GM12878 (cell line): ENCODE results near the gene CTNNA3. TPM values are rescaled to one million over a fixed set of nuclear protein-coding genes. Genes with fewer than 3 reads are reported as not detected.

Experiments used
- ATAC-seq: fragments of 200-7000 bp; cut with Tn5 transposase; 3 replicates; pipeline ENCODE4 v1.9.1; 2020; ENCODE audit warnings: mild to moderate bottlenecking, moderate library complexity
- BruUV-seq: library from RNA; stranded (reverse); fragments of 400-500 nt; replicated peaks from 2 replicates; lab custom pipeline; 2021; lab: Mats Ljungman, UMichigan
- CTCF ChIA-PET: fragments of 300-600 bp; sonication (Branson Sonifier 250); formaldehyde crosslinking; extraction: SDS; loops from one replicate; lab custom pipeline; 2021; ENCODE audit warnings: inconsistent platforms; lab: Yijun Ruan, JAX
- POLR2A ChIA-PET: fragments of 350-600 bp; formaldehyde crosslinking; extraction: SDS; loops from one replicate; lab custom pipeline; 2021; ENCODE audit warnings: inconsistent platforms; lab: Charles Lee
- RAD21 ChIA-PET: fragments of 300-600 bp; sonication (Branson Sonifier 250); formaldehyde crosslinking; loops from one replicate; lab custom pipeline; 2023; ENCODE audit warnings: antibody characterized with exemption; ENCODE audit not compliant: unreplicated experiment; lab: Charles Lee
- SMC1A ChIA-PET: fragments of 300-600 bp; sonication (Branson Sonifier 250); formaldehyde crosslinking; loops from one replicate; lab custom pipeline; 2023; ENCODE audit not compliant: unreplicated experiment, uncharacterized antibody; lab: Charles Lee
- DNase-seq: peaks from one replicate; pipeline ENCODE4 v3.0.0-alpha.2; 2011; ENCODE audit warnings: low read depth, low spot score
- FAIRE-seq: peaks from 3 replicates; lab custom pipeline; 2011; peaks lifted over from hg19 to GRCh38; lab: Jason Lieb, UNC
- H2AFZ ChIP-seq: 2 replicates; pipeline ENCODE4 v1.6.0; 2011; ENCODE audit warnings: low read depth, low read length, control low read depth; ENCODE audit not compliant: control insufficient read depth
- H3K27ac ChIP-seq: 2 replicates; pipeline ENCODE4 v1.5.1; 2011; ENCODE audit warnings: control low read depth; ENCODE audit not compliant: control insufficient read depth, insufficient read depth
- H3K27me3 ChIP-seq, 2 experiments: replicated peaks in 1 of 2; 2 replicates each; pipeline versions ENCODE4 v1.6.0 to v1.6.1; 2011; ENCODE audit warnings: low read length in 1 of 2; ENCODE audit not compliant: control insufficient read depth in 2 of 2, insufficient read depth in 2 of 2
- H3K36me3 ChIP-seq, 2 experiments: 2 replicates each; pipeline ENCODE4 v1.5.1; 2011; ENCODE audit warnings: low read length in 1 of 2; ENCODE audit not compliant: control insufficient read depth in 2 of 2, insufficient read depth in 2 of 2
- H3K4me1 ChIP-seq: 2 replicates; pipeline ENCODE4 v1.6.1; 2011; ENCODE audit warnings: mild to moderate bottlenecking, low read length, moderate library complexity, mixed read lengths; ENCODE audit not compliant: control insufficient read depth, insufficient read depth
- H3K4me2 ChIP-seq: 2 replicates; pipeline ENCODE4 v1.6.0; 2011; ENCODE audit warnings: control low read depth; ENCODE audit not compliant: control insufficient read depth, insufficient read depth
- H3K4me3 ChIP-seq: fragments of 200-600 bp; sonication (generic); 2 replicates; pipeline ENCODE4 v1.5.1; 2016
- H3K79me2 ChIP-seq: 2 replicates; pipeline ENCODE4 v1.6.0; 2011; ENCODE audit warnings: low read length; ENCODE audit not compliant: control insufficient read depth, insufficient read depth
- H3K9ac ChIP-seq: 2 replicates; pipeline ENCODE4 v1.8.0; 2011; ENCODE audit warnings: low read length, control low read depth, mixed read lengths; ENCODE audit not compliant: control insufficient read depth, insufficient read depth
- H3K9me3 ChIP-seq: replicated peaks from 3 replicates; pipeline ENCODE4 v1.5.1; 2011; ENCODE audit warnings: mild to moderate bottlenecking, low read length; ENCODE audit not compliant: control insufficient read depth, insufficient read depth
- H4K20me1 ChIP-seq: 2 replicates; pipeline ENCODE4 v1.6.0; 2011; ENCODE audit not compliant: control insufficient read depth, insufficient read depth
- IKZF2 ChIP-seq, 2 experiments: fragments of 450-650 bp; IDR thresholded peaks; 2 replicates each; pipeline ENCODE4 v1.6.1; 2017; ENCODE audit warnings: mild to moderate bottlenecking in 2 of 2, moderate library complexity in 2 of 2
- JUNB ChIP-seq: IDR thresholded peaks from 2 replicates; pipeline ENCODE4 v1.6.1; 2016; ENCODE audit warnings: antibody characterized with exemption, mild to moderate bottlenecking
- NBN ChIP-seq: fragments of 450-650 bp; IDR thresholded peaks from 2 replicates; pipeline ENCODE4 v1.6.1; 2016
- SREBF1 ChIP-seq: IDR thresholded peaks from 2 replicates; pipeline ENCODE4 v1.6.1; 2012; ENCODE audit warnings: mild to moderate bottlenecking, low read length
- SUZ12 ChIP-seq: fragments of 200-600 bp; sonication (generic); IDR thresholded peaks from one replicate; pipeline ENCODE4 v1.6.1; 2018; ENCODE audit warnings: antibody characterized with exemption, mild to moderate bottlenecking; ENCODE audit not compliant: unreplicated experiment
- WGBS: methylation state at CpG from one replicate; pipeline ENCODE4 v1.1.6; 2016; ENCODE audit warnings: low lambda C conversion rate; ENCODE audit not compliant: insufficient replicate concordance, insufficient coverage; ENCODE audit errors: missing lambda C conversion rate; 5-methylcytosine and 5-hydroxymethylcytosine counted together
- in situ Hi-C: fragments of 300-500 bp; cut with MboI; formaldehyde crosslinking; loops from 9 replicates; pipeline ENCODE4 v1.14.3; 2018; ENCODE audit warnings: mixed read lengths
- intact Hi-C: fragments of 100-400 bp; cut with micrococcal nuclease; formaldehyde crosslinking; loops from one replicate; pipeline ENCODE4 v1.14.2; 2022; ENCODE audit not compliant: unreplicated experiment
- polyA plus RNA-seq, 11 experiments: library from polyadenylated mRNA; depleted of rRNA in 4 of 11; unstranded in 6 of 11; stranded (reverse) in 5 of 11; fragments of >200 nt; fragmentation: Nextera tagmentation in 4 of 11; fragmentation: Illumina TruSeq in 1 of 11; extraction: Ambion mirVana in 4 of 11; extraction: Trizol in 1 of 11; gene quantifications; 1 replicate in 1 of 11; 2 replicates in 10 of 11; pipeline versions ENCODE4 v1.2.1 to v1.2.3, GENCODE V29; 2011 to 2016; ENCODE audit warnings: inconsistent platforms in 2 of 11, missing spikeins in 2 of 11, low read depth in 1 of 11
- total RNA-seq, 4 experiments: library from RNA; depleted of rRNA in 3 of 4; stranded (reverse); fragments of >200 nt in 3 of 4; fragmentation: Illumina TruSeq in 1 of 4; extraction: Trizol in 1 of 4; gene quantifications; 2 replicates each; pipeline versions ENCODE4 v1.2.1 to v1.2.3, GENCODE V29; 2013 to 2021
- TF ChIP-seq, protein P1 (sequence below): fragments of 450-650 bp; IDR thresholded peaks from 2 replicates; pipeline ENCODE4 v1.6.1; 2016; ENCODE audit warnings: mild to moderate bottlenecking, moderate library complexity, borderline replicate concordance
- TF ChIP-seq, protein P2 (sequence below): fragments of 450-650 bp; formaldehyde crosslinking; IDR thresholded peaks from 2 replicates; pipeline ENCODE4 v1.5.0; 2022; ENCODE audit warnings: mild to moderate bottlenecking, missing genetic modification characterization
- TF ChIP-seq, protein P3 (sequence below): IDR thresholded peaks from 2 replicates; pipeline ENCODE4 v1.6.1; 2012; ENCODE audit warnings: low read depth, low read length, improper control_type of control experiment

Gene CTNNA3
- total and polyA plus RNA-seq, 10 of the 15 experiments (the other 5 are each of a cell fraction or from before 2014, with no cell fraction given), result under 0.01 to 4.5 (median 0.22) TPM; not detected in 2

DNA sequence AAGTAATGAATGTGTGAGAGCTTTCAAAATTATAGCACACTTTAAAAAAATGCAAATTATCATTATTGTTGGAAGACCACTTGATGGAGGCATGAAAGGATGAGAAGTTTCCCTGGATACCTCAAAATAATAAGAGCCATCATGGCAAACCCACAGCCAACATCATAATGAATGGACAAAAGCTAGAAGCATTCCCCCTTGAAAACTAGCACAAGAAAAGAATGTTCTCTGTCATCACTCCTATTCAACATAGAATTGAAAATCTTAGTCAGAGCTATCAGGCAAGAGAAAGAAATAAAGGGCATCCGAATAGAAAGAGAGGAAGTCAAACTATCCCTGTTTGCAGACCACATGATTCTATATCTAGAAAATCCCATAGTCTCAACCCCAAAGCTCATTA lies 1657.4 kb downstream of the CTNNA3 start:
- Histone ChIP-seq H3K27ac (no peak overlapping the region), H2AFZ (no peak overlapping the region), H3K9me3 (no peaks in the 10 kb centered on the region), H3K79me2 (no peaks in the 10 kb centered on the region), H3K36me3 (no peaks in the 10 kb centered on the region), H3K9ac (no peak overlapping the region), H3K4me1 (no peaks in the 10 kb centered on the region), H3K4me3 (no peak overlapping the region), H4K20me1 (no peaks in the 10 kb centered on the region), H3K4me2 (no peak overlapping the region), H3K27me3 (no peaks in the 10 kb centered on the region)
- no TSS peak for BruUV-seq
- DNase-seq (no peak), FAIRE-seq (no peak), ATAC-seq (no peak)
- ChIA-PET CTCF (interaction anchor here (0.7 kb wide), 1 partner anchor 20 kb away, joined by 3 read pairs; no protein-coding TSS in a partner anchor), POLR2A (interaction anchor here (0.6 kb wide), 1 partner anchor 323 kb away, joined by 6 read pairs; no protein-coding TSS in a partner anchor), RAD21 (no interaction called here), SMC1A (no interaction called here)
- 8% methylated on average over 1 of the region's 1 CpG for WGBS
- intact Hi-C loops, result no loop called here
- no peak for TF ChIP-seq IKZF2 (IDR thresholded peaks at IDR 0.05)
- no peak for TF ChIP-seq SREBF1
- in situ Hi-C loops, result no loop called here

DNA sequence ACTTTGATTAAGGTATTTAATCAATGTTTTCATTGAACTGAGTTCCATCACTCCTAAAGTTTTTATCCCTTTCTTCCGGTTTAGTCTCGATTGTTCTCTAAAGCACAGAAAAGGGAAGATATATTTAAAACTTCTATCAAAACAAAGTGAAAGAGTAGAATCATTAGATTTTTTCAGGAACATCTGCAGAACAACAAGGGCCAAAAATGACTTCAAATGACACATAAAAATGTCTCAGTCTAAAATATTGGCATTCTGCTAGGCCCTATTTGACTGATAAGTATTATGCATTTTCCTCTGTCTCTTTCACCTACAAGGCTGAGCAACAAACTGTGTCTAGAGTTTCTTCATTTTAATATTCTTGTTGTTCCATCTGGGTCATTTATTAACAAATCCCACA lies 1669.7 kb downstream of the CTNNA3 start:
- H3K4me3 ChIP-seq, result no peak overlapping the region
- ChIA-PET CTCF (no interaction called here), POLR2A (no interaction called here), SMC1A (no interaction called here), RAD21 (no interaction called here)
- no peaks in the 10 kb centered on the region for H3K9me3 ChIP-seq
- H3K27ac ChIP-seq, result no peak overlapping the region
- WGBS, result 76% methylated on average over 2 of the region's 2 CpGs
- FAIRE-seq (no peak), ATAC-seq (no peak), DNase-seq (no peak)
- H3K36me3 ChIP-seq, result no peaks in the 10 kb centered on the region
- H3K4me1 ChIP-seq, result no peaks in the 10 kb centered on the region
- intact Hi-C loops, result no loop called here
- in situ Hi-C loops, result no loop called here
- no peaks in the 10 kb centered on the region for H3K27me3 ChIP-seq
- no TSS peak for BruUV-seq
- no peak overlapping the region for H3K9ac ChIP-seq
- no peak overlapping the region for H2AFZ ChIP-seq
- no peaks in the 10 kb centered on the region for H3K79me2 ChIP-seq
- H4K20me1 ChIP-seq, result no peaks in the 10 kb centered on the region
- H3K4me2 ChIP-seq, result no peak overlapping the region
- TF ChIP-seq, protein P1, sequence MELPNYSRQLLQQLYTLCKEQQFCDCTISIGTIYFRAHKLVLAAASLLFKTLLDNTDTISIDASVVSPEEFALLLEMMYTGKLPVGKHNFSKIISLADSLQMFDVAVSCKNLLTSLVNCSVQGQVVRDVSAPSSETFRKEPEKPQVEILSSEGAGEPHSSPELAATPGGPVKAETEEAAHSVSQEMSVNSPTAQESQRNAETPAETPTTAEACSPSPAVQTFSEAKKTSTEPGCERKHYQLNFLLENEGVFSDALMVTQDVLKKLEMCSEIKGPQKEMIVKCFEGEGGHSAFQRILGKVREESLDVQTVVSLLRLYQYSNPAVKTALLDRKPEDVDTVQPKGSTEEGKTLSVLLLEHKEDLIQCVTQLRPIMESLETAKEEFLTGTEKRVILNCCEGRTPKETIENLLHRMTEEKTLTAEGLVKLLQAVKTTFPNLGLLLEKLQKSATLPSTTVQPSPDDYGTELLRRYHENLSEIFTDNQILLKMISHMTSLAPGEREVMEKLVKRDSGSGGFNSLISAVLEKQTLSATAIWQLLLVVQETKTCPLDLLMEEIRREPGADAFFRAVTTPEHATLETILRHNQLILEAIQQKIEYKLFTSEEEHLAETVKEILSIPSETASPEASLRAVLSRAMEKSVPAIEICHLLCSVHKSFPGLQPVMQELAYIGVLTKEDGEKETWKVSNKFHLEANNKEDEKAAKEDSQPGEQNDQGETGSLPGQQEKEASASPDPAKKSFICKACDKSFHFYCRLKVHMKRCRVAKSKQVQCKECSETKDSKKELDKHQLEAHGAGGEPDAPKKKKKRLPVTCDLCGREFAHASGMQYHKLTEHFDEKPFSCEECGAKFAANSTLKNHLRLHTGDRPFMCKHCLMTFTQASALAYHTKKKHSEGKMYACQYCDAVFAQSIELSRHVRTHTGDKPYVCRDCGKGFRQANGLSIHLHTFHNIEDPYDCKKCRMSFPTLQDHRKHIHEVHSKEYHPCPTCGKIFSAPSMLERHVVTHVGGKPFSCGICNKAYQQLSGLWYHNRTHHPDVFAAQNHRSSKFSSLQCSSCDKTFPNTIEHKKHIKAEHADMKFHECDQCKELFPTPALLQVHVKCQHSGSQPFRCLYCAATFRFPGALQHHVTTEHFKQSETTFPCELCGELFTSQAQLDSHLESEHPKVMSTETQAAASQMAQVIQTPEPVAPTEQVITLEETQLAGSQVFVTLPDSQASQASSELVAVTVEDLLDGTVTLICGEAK, result no peak
- TF ChIP-seq, protein P2, sequence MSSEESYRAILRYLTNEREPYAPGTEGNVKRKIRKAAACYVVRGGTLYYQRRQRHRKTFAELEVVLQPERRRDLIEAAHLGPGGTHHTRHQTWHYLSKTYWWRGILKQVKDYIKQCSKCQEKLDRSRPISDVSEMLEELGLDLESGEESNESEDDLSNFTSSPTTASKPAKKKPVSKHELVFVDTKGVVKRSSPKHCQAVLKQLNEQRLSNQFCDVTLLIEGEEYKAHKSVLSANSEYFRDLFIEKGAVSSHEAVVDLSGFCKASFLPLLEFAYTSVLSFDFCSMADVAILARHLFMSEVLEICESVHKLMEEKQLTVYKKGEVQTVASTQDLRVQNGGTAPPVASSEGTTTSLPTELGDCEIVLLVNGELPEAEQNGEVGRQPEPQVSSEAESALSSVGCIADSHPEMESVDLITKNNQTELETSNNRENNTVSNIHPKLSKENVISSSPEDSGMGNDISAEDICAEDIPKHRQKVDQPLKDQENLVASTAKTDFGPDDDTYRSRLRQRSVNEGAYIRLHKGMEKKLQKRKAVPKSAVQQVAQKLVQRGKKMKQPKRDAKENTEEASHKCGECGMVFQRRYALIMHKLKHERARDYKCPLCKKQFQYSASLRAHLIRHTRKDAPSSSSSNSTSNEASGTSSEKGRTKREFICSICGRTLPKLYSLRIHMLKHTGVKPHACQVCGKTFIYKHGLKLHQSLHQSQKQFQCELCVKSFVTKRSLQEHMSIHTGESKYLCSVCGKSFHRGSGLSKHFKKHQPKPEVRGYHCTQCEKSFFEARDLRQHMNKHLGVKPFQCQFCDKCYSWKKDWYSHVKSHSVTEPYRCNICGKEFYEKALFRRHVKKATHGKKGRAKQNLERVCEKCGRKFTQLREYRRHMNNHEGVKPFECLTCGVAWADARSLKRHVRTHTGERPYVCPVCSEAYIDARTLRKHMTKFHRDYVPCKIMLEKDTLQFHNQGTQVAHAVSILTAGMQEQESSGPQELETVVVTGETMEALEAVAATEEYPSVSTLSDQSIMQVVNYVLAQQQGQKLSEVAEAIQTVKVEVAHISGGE (CRISPR knock-in tag), result no peak
- TF ChIP-seq JUNB (no peak), SUZ12 (no peak), NBN (no peak)
- TF ChIP-seq, protein P3, sequence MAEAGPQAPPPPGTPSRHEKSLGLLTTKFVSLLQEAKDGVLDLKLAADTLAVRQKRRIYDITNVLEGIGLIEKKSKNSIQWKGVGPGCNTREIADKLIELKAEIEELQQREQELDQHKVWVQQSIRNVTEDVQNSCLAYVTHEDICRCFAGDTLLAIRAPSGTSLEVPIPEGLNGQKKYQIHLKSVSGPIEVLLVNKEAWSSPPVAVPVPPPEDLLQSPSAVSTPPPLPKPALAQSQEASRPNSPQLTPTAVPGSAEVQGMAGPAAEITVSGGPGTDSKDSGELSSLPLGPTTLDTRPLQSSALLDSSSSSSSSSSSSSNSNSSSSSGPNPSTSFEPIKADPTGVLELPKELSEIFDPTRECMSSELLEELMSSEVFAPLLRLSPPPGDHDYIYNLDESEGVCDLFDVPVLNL, result no peak
